ENCODE results near the gene HCAR1.

Gene HCAR1

DNA sequence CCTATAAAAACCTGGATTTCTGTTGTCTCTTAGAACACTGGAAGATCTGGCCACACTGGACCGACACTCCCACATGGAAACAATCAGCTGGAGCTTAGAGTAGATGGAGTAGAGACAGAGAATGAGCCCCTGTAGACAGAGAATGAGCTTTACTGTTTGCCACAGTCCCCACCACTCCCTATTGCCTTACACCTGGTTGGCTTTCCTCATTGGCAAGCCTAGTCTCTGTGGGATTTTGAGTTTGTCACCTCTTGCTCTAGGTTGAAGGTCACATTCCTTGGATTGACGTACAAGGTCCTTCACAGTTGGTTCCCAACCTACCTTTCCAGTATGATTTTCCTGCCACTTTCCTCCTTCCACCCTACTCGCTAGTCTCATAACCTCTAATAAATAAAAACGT lies 2.0 kb upstream of the HCAR1 start:
- Histone ChIP-seq H3K27ac (ENCODE audit: extremely low read depth, low read depth, low read length) (no peak overlapping the region), H3K4me3 (ENCODE audit: low read depth, low read length) (no peak overlapping the region), H3K36me3 (ENCODE audit: control insufficient read depth in 2 of 2, insufficient read depth in 1 of 2, low read length in 2 of 2) (no peaks in the 10 kb centered on the region), H3K9me3 (ENCODE audit: control insufficient read depth, insufficient read depth, low read depth, low read length) (no peaks in the 10 kb centered on the region), H3K4me1 (ENCODE audit: control insufficient read depth, insufficient read depth, low read length) (no peaks in the 10 kb centered on the region)
- TF ChIP-seq ZNF169 (tag by site-specific recombination; IDR thresholded peaks at IDR 0.05) (no peak), ZNF354C (tag by site-specific recombination; IDR thresholded peaks at IDR 0.05; ENCODE audit: borderline replicate concordance, low read depth) (no peak), ZBTB1 (tag by site-specific recombination; IDR thresholded peaks at IDR 0.05) (no peak), ZNF350 (tag by site-specific recombination; IDR thresholded peaks at IDR 0.05) (no peak), ZNF155 (tag by site-specific recombination; IDR thresholded peaks at IDR 0.05) (no peak), ZNF664 (tag by site-specific recombination; IDR thresholded peaks at IDR 0.05) (no peak)
- TF ChIP-seq, protein P1, sequence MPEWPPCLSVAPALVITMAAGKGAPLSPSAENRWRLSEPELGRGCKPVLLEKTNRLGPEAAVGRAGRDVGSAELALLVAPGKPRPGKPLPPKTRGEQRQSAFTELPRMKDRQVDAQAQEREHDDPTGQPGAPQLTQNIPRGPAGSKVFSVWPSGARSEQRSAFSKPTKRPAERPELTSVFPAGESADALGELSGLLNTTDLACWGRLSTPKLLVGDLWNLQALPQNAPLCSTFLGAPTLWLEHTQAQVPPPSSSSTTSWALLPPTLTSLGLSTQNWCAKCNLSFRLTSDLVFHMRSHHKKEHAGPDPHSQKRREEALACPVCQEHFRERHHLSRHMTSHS (tag by site-specific recombination; IDR thresholded peaks at IDR 0.05): no peak
- TF ChIP-seq, protein P2, sequence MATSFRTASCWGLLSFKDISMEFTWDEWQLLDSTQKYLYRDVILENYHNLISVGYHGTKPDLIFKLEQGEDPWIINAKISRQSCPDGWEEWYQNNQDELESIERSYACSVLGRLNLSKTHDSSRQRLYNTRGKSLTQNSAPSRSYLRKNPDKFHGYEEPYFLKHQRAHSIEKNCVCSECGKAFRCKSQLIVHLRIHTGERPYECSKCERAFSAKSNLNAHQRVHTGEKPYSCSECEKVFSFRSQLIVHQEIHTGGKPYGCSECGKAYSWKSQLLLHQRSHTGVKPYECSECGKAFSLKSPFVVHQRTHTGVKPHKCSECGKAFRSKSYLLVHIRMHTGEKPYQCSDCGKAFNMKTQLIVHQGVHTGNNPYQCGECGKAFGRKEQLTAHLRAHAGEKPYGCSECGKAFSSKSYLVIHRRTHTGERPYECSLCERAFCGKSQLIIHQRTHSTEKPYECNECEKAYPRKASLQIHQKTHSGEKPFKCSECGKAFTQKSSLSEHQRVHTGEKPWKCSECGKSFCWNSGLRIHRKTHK (tag by site-specific recombination; IDR thresholded peaks at IDR 0.05): no peak
- POLR2A ChIA-PET: no interaction called here
- CTCF ChIA-PET: no interaction called here

DNA sequence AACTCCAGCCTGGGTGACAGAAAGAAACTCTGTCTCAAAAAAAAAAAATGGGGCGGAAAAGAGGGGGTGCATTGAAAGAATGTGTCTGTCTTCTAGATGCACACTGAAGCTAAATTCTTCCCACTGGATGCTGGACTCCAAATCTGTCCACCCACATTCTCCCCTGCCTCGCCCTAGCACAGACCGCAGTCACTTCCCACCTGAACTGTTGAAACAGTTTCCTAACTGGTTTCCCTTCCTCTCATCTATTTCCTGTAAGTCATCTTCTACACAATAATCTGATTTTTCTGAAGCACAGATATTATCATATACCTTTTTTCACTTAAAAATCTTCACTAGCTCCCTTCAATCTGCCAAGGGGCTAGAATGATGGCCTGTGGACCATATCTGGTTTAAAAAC lies 1.5 kb upstream of the HCAR1 start:
- Histone ChIP-seq H3K4me3 (ENCODE audit: low read depth, low read length) (no peak overlapping the region), H3K36me3 (ENCODE audit: control insufficient read depth in 2 of 2, insufficient read depth in 1 of 2, low read length in 2 of 2) (no peaks in the 10 kb centered on the region), H3K27ac (ENCODE audit: extremely low read depth, low read depth, low read length) (no peak overlapping the region), H3K9me3 (ENCODE audit: control insufficient read depth, insufficient read depth, low read depth, low read length) (no peaks in the 10 kb centered on the region), H3K4me1 (ENCODE audit: control insufficient read depth, insufficient read depth, low read length) (no peaks in the 10 kb centered on the region)
- POLR2A ChIA-PET: no interaction called here
- TF ChIP-seq ZNF350 (tag by site-specific recombination; IDR thresholded peaks at IDR 0.05): no peak
- CTCF ChIA-PET: no interaction called here

DNA sequence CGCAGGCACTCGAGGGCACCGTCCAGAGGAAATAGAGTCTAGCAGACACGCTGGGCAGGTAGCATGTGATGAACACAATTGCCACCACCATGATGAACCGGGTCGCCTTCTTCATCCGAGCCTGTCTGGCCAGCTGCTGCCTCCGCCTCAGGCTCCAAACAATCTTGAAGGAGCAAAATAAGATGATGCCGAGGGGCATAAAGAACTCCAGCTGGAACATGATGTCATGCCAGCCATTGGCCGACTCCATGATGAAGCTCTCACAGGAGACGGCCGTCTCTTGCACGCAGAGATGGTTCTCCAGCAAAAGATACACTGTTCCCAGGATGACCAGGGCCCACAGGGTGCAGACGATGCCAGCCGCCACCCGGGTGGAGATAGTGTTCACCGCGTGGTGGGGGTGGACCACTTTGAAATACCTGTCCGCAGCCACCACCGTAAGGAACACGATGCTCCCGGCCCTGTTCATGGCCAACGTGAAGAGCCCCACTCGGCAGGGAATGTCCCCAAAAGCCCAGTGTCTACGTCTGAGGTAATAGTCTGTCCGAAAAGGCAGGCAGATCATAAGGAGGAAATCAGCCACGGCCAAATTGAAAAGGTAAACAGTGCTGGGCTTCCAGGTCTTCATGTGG lies 945 bp downstream of the HCAR1 start:
- no peak overlapping the region for H3K27ac ChIP-seq (ENCODE audit: extremely low read depth, low read depth, low read length)
- no peaks in the 10 kb centered on the region for H3K4me1 ChIP-seq (ENCODE audit: control insufficient read depth, insufficient read depth, low read length)
- ChIA-PET CTCF (interaction anchor here (0.6 kb wide), 1 partner anchor 66 kb away, joined by 4 read pairs; no protein-coding TSS in a partner anchor), POLR2A (no interaction called here)
- no peaks in the 10 kb centered on the region for H3K9me3 ChIP-seq (ENCODE audit: control insufficient read depth, insufficient read depth, low read depth, low read length)
- TF ChIP-seq, protein P3, sequence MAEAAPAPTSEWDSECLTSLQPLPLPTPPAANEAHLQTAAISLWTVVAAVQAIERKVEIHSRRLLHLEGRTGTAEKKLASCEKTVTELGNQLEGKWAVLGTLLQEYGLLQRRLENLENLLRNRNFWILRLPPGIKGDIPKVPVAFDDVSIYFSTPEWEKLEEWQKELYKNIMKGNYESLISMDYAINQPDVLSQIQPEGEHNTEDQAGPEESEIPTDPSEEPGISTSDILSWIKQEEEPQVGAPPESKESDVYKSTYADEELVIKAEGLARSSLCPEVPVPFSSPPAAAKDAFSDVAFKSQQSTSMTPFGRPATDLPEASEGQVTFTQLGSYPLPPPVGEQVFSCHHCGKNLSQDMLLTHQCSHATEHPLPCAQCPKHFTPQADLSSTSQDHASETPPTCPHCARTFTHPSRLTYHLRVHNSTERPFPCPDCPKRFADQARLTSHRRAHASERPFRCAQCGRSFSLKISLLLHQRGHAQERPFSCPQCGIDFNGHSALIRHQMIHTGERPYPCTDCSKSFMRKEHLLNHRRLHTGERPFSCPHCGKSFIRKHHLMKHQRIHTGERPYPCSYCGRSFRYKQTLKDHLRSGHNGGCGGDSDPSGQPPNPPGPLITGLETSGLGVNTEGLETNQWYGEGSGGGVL (tag by site-specific recombination; IDR thresholded peaks at IDR 0.05): no peak
- TF ChIP-seq ZNF23 (tag by site-specific recombination; IDR thresholded peaks at IDR 0.05; ENCODE audit: borderline replicate concordance): no peak
- TF ChIP-seq ZNF600 (tag by site-specific recombination; IDR thresholded peaks at IDR 0.05): no peak
- no peak for TF ChIP-seq ZNF571 (tag by site-specific recombination; IDR thresholded peaks at IDR 0.05)
- no peak for TF ChIP-seq ZNF664 (tag by site-specific recombination; IDR thresholded peaks at IDR 0.05)
- no peak for TF ChIP-seq ZBTB21 (tag by site-specific recombination; IDR thresholded peaks at IDR 0.05)
- TF ChIP-seq ZNF626 (tag by site-specific recombination; IDR thresholded peaks at IDR 0.05): no peak
- TF ChIP-seq ZNF423 (tag by site-specific recombination; IDR thresholded peaks at IDR 0.05): no peak
- TF ChIP-seq, protein P4, sequence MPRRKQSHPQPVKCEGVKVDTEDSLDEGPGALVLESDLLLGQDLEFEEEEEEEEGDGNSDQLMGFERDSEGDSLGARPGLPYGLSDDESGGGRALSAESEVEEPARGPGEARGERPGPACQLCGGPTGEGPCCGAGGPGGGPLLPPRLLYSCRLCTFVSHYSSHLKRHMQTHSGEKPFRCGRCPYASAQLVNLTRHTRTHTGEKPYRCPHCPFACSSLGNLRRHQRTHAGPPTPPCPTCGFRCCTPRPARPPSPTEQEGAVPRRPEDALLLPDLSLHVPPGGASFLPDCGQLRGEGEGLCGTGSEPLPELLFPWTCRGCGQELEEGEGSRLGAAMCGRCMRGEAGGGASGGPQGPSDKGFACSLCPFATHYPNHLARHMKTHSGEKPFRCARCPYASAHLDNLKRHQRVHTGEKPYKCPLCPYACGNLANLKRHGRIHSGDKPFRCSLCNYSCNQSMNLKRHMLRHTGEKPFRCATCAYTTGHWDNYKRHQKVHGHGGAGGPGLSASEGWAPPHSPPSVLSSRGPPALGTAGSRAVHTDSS (tag by site-specific recombination; IDR thresholded peaks at IDR 0.05): no peak
- TF ChIP-seq BCL11B (tag by site-specific recombination; IDR thresholded peaks at IDR 0.05; ENCODE audit: low read depth): no peak
- no peak overlapping the region for H3K4me3 ChIP-seq (ENCODE audit: low read depth, low read length)
- no peaks in the 10 kb centered on the region for H3K36me3 ChIP-seq (ENCODE audit: control insufficient read depth in 2 of 2, insufficient read depth in 1 of 2, low read length in 2 of 2)

Data from HEK293 (cell line).